OCI-LY7 (cell line): Measurements from ENCODE around the gene PBX2. TPM values are rescaled to one million over a fixed set of nuclear protein-coding genes. Genes with fewer than 3 reads are reported as not detected.
"Not testable (repeated sequence)": the region's sequence is repeated elsewhere in the genome, so short reads cannot be mapped to it uniquely, and the experiment has no call there.

ENCODE experiments used
- BruUV-seq: library from RNA; stranded (reverse); fragments of 400-500 nt; replicated peaks from 2 replicates; lab custom pipeline; 2021; lab: Mats Ljungman, UMichigan
- CTCF ChIA-PET: fragments of 300-600 bp; sonication (Branson Sonifier 250); formaldehyde crosslinking; loops from one replicate; lab custom pipeline; 2022; ENCODE audit warnings: antibody characterized with exemption; ENCODE audit not compliant: unreplicated experiment; lab: Charles Lee
- POLR2A ChIA-PET: fragments of 300-600 bp; sonication (Branson Sonifier 250); formaldehyde crosslinking; loops from one replicate; lab custom pipeline; 2022; ENCODE audit warnings: antibody characterized with exemption; lab: Charles Lee
- DNase-seq: peaks from one replicate; pipeline ENCODE4 v3.0.0-alpha.2; 2015; ENCODE audit warnings: low spot score
- H2AFZ ChIP-seq: fragments of 200-600 bp; sonication (generic), shearing (Covaris generic); 2 replicates; pipeline ENCODE4 v1.6.1; 2014; ENCODE audit warnings: mild to moderate bottlenecking, antibody characterized with exemption, low read length, moderate library complexity
- H3K27ac ChIP-seq: fragments of 200-600 bp; sonication (generic); 2 replicates; pipeline ENCODE4 v1.5.1; 2014; ENCODE audit warnings: mixed run types, low read depth, mild to moderate bottlenecking, moderate library complexity, low read length, inconsistent platforms; ENCODE audit not compliant: poor library complexity, severe bottlenecking
- H3K36me3 ChIP-seq: fragments of 200-600 bp; sonication (generic); 2 replicates; pipeline ENCODE4 v1.6.1; 2014; ENCODE audit warnings: mild to moderate bottlenecking, antibody characterized with exemption, low read length, moderate library complexity, mixed read lengths; ENCODE audit not compliant: insufficient read depth
- H3K4me1 ChIP-seq: fragments of 200-600 bp; sonication (generic); 2 replicates; pipeline ENCODE4 v1.5.1; 2014; ENCODE audit warnings: mild to moderate bottlenecking, low read length; ENCODE audit not compliant: insufficient read depth, poor library complexity, severe bottlenecking
- H3K4me2 ChIP-seq: fragments of 200-600 bp; sonication (generic); 2 replicates; pipeline ENCODE4 v1.6.1; 2014; ENCODE audit warnings: mild to moderate bottlenecking, low read length
- H3K4me3 ChIP-seq: fragments of 200-600 bp; sonication (generic); 2 replicates; pipeline ENCODE4 v1.5.1; 2014; ENCODE audit warnings: mild to moderate bottlenecking, low read depth, low read length; ENCODE audit not compliant: poor library complexity, severe bottlenecking
- H3K79me2 ChIP-seq: fragments of 200-600 bp; sonication (generic); 2 replicates; pipeline ENCODE4 v1.6.1; 2016; ENCODE audit warnings: low read depth, mild to moderate bottlenecking, low read length, moderate library complexity, mixed read lengths; ENCODE audit not compliant: insufficient read depth
- H3K9me2 ChIP-seq: fragments of 200-600 bp; sonication (generic); 2 replicates; pipeline ENCODE4 v1.6.1; 2016; ENCODE audit warnings: mild to moderate bottlenecking, low read length, mixed read lengths; ENCODE audit not compliant: insufficient read depth
- H3K9me3 ChIP-seq: fragments of 200-600 bp; sonication (generic); 2 replicates; pipeline ENCODE4 v1.6.1; 2014; ENCODE audit warnings: mild to moderate bottlenecking, mixed run types, low read length, mixed read lengths
- H4K20me1 ChIP-seq: fragments of 200-600 bp; sonication (generic); 2 replicates; pipeline ENCODE4 v1.6.1; 2014; ENCODE audit warnings: mild to moderate bottlenecking, antibody characterized with exemption, low read length, moderate library complexity, mixed read lengths; ENCODE audit not compliant: insufficient read depth
- EZH2phosphoT487 ChIP-seq: fragments of 200-600 bp; sonication (generic); IDR thresholded peaks from 2 replicates; pipeline ENCODE4 v1.6.1; 2018; ENCODE audit warnings: low read depth, borderline replicate concordance, mild to moderate bottlenecking, mixed run types, antibody characterized with exemption, low read length, moderate library complexity, mixed read lengths
- intact Hi-C: fragments of 100-400 bp; cut with micrococcal nuclease; formaldehyde crosslinking; loops from one replicate; pipeline ENCODE4 v1.10.0; 2022; ENCODE audit not compliant: unreplicated experiment
- total RNA-seq, 2 experiments: library from RNA; depleted of rRNA in 1 of 2; stranded (reverse); fragments of >200 nt in 1 of 2; shearing (Covaris generic) in 1 of 2; gene quantifications; 2 replicates each; pipeline ENCODE4 v1.2.3, GENCODE V29; 2014 to 2022
- TF ChIP-seq, protein P1 (sequence below): fragments of 200-600 bp; sonication (generic); conservative IDR thresholded peaks from 2 replicates; pipeline ENCODE4 v1.5.1; 2014; ENCODE audit warnings: mild to moderate bottlenecking, antibody characterized with exemption, low read length, moderate library complexity, mixed read lengths

PBX2 gene
- total RNA-seq, 2 experiments from 2014 or later, result 23.1 to 80.5 TPM

DNA sequence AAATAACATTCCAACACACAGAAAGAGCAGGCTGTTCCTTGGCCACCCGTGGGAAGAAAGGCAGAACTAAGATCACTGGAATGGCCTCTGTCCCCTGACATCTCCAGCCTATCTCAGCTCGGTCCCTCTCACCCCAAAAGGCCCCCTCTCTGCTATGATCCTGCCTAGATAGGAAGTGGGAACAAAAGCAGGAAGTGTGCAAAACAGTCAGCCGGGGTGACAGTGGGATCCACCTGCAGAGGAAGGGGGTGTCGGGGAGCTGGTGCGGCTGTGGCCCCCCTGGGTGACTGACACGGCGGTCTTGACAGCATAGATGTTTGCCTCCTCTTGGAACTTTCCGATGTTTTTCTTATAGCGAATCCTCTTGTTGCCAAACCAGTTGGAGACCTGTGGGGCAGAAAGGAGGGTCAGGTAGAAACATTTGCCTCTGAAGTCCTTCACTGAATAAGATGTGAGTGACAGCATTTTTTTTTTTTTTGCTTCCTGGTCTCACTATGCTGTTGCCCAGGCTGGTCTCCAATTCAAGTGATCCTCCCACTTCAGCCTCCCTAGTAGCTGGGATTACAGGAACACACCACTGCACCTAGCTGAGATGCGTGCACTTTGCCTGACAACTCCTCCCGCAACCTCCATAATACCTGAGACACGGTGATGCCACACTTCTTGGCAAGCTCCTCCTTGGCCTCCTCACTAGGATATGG is 2.8 kb downstream of the PBX2 start:
- Histone ChIP-seq H3K9me2 (no peaks in the 10 kb centered on the region), H3K4me3 (no peak overlapping the region), H4K20me1 (no peaks in the 10 kb centered on the region), H3K4me1 (peaks cover 43% of the 10 kb centered on the region), H3K27ac (peak overlapping the region; percentile 6), H2AFZ (no peak overlapping the region), H3K4me2 (peak overlapping the region; percentile 27; the same call in 1 of the 2 replicates), H3K79me2 (peaks cover 26% of the 10 kb centered on the region; the same call in 1 of the 2 replicates), H3K36me3 (peaks cover 53% of the 10 kb centered on the region), H3K9me3 (no peaks in the 10 kb centered on the region)
- ChIA-PET POLR2A (no interaction called here), CTCF (no interaction called here)
- no peak for DNase-seq
- BruUV-seq, result no TSS peak
- intact Hi-C loops, result no loop called here
- TF ChIP-seq EZH2phosphoT487, result no peak
- TF ChIP-seq, protein P1, sequence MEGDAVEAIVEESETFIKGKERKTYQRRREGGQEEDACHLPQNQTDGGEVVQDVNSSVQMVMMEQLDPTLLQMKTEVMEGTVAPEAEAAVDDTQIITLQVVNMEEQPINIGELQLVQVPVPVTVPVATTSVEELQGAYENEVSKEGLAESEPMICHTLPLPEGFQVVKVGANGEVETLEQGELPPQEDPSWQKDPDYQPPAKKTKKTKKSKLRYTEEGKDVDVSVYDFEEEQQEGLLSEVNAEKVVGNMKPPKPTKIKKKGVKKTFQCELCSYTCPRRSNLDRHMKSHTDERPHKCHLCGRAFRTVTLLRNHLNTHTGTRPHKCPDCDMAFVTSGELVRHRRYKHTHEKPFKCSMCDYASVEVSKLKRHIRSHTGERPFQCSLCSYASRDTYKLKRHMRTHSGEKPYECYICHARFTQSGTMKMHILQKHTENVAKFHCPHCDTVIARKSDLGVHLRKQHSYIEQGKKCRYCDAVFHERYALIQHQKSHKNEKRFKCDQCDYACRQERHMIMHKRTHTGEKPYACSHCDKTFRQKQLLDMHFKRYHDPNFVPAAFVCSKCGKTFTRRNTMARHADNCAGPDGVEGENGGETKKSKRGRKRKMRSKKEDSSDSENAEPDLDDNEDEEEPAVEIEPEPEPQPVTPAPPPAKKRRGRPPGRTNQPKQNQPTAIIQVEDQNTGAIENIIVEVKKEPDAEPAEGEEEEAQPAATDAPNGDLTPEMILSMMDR, result no peak

- POLR2A ChIA-PET, CTCF ChIA-PET, H3K9me2 ChIP-seq, H4K20me1 ChIP-seq, intact Hi-C loops, H3K9me3 ChIP-seq, H3K4me3 ChIP-seq, H2AFZ ChIP-seq, BruUV-seq, H3K27ac ChIP-seq, DNase-seq: not testable (repeated sequence)
- H3K4me2 ChIP-seq, result 0 out of 2 replicates have a peak overlapping the region, but pooled peaks have one; percentile 27
- peaks cover 17% of the 10 kb centered on the region; the same call in 1 of the 2 replicates for H3K79me2 ChIP-seq
- peaks cover 42% of the 10 kb centered on the region for H3K4me1 ChIP-seq
- peaks cover 56% of the 10 kb centered on the region for H3K36me3 ChIP-seq
Observed at GRCh38 chr6:32186151-32186840, 3.7 kb downstream of the PBX2 start.

GRCh38 chr6:32185681-32186131 is 4.3 kb downstream of the PBX2 start:
- BruUV-seq, H3K4me2 ChIP-seq, H3K9me2 ChIP-seq, H3K9me3 ChIP-seq, H2AFZ ChIP-seq, H4K20me1 ChIP-seq, intact Hi-C loops, H3K27ac ChIP-seq, H3K4me3 ChIP-seq, DNase-seq, POLR2A ChIA-PET: not testable (repeated sequence)
- H3K79me2 ChIP-seq, result peaks cover 12% of the 10 kb centered on the region; the same call in 1 of the 2 replicates
- H3K4me1 ChIP-seq, result peaks cover 36% of the 10 kb centered on the region
- CTCF ChIA-PET, result interaction anchor here (0.7 kb wide), 1 partner anchor 287 kb away, joined by 6 read pairs; no protein-coding TSS in a partner anchor
- H3K36me3 ChIP-seq, result peaks cover 62% of the 10 kb centered on the region
